Astrocyte (in vitro differentiated cells and primary cell): ENCODE results near the gene NDUFB1. TPM values are rescaled to one million over a fixed set of nuclear protein-coding genes. Genes with fewer than 3 reads are reported as not detected.
A peak's percentile ranks its signal among the peaks of the same experiment; 100 is the strongest.

Experiments used
- DNase-seq: peaks from one replicate; pipeline ENCODE4 v3.0.0-alpha.2; 2010; ENCODE audit warnings: low read depth
- FAIRE-seq: peaks from 2 replicates; lab custom pipeline; 2011; peaks lifted over from hg19 to GRCh38; lab: Jason Lieb, UNC
- H2AFZ ChIP-seq: 2 replicates; pipeline ENCODE4 v1.6.0; 2012; ENCODE audit warnings: low read depth, low read length, inconsistent platforms
- H3K27ac ChIP-seq: 2 replicates; pipeline ENCODE4 v1.5.1; 2011; ENCODE audit warnings: low read depth, low read length, inconsistent platforms
- H3K27me3 ChIP-seq: 2 replicates; pipeline ENCODE4 v1.6.0; 2011; ENCODE audit warnings: low read length, inconsistent platforms; ENCODE audit not compliant: insufficient read depth
- H3K36me3 ChIP-seq: 2 replicates; pipeline ENCODE4 v1.5.1; 2011; ENCODE audit warnings: low read length, inconsistent platforms; ENCODE audit not compliant: insufficient read depth
- H3K4me1 ChIP-seq: 2 replicates; pipeline ENCODE4 v1.5.1; 2011; ENCODE audit warnings: low read length, inconsistent platforms; ENCODE audit not compliant: insufficient read depth
- H3K4me2 ChIP-seq: 2 replicates; pipeline ENCODE4 v1.6.0; 2012; ENCODE audit warnings: low read length, inconsistent platforms
- H3K4me3 ChIP-seq: 2 replicates; pipeline ENCODE4 v1.5.1; 2011; ENCODE audit warnings: low read depth, mild to moderate bottlenecking, low read length, inconsistent platforms; ENCODE audit not compliant: insufficient read depth
- H3K79me2 ChIP-seq: 2 replicates; pipeline ENCODE4 v1.6.0; 2012; ENCODE audit warnings: mild to moderate bottlenecking, low read length, inconsistent platforms; ENCODE audit not compliant: insufficient read depth
- H3K9ac ChIP-seq: 2 replicates; pipeline ENCODE4 v1.6.0; 2012; ENCODE audit warnings: mild to moderate bottlenecking, low read length, inconsistent platforms
- H3K9me3 ChIP-seq: 2 replicates; pipeline ENCODE4 v1.5.1; 2012; ENCODE audit warnings: low read depth, mild to moderate bottlenecking, low read length, inconsistent platforms; ENCODE audit not compliant: insufficient read depth
- H4K20me1 ChIP-seq: 2 replicates; pipeline ENCODE4 v1.6.0; 2012; ENCODE audit warnings: low read length, inconsistent platforms; ENCODE audit not compliant: insufficient read depth
- H3K27ac Mint-ChIP-seq: one replicate; pipeline ENCODE4 v1.8.0; 2021; ENCODE audit warnings: mild to moderate bottlenecking, mixed read lengths; ENCODE audit not compliant: unreplicated experiment
- H3K27me3 Mint-ChIP-seq: one replicate; pipeline ENCODE4 v1.8.0; 2021; ENCODE audit warnings: low read depth, mixed read lengths; ENCODE audit not compliant: unreplicated experiment
- H3K36me3 Mint-ChIP-seq: one replicate; pipeline ENCODE4 v1.8.0; 2021; ENCODE audit warnings: low read depth, mixed read lengths; ENCODE audit not compliant: unreplicated experiment
- H3K4me1 Mint-ChIP-seq: one replicate; pipeline ENCODE4 v1.8.0; 2021; ENCODE audit warnings: low read depth, mixed read lengths; ENCODE audit not compliant: unreplicated experiment
- H3K4me3 Mint-ChIP-seq: one replicate; pipeline ENCODE4 v1.8.0; 2021; ENCODE audit warnings: mild to moderate bottlenecking, moderate library complexity, mixed read lengths; ENCODE audit not compliant: unreplicated experiment
- H3K9me3 Mint-ChIP-seq: one replicate; pipeline ENCODE4 v1.8.0; 2021; ENCODE audit warnings: mild to moderate bottlenecking, mixed read lengths; ENCODE audit not compliant: unreplicated experiment
- EZH2 ChIP-seq: IDR thresholded peaks from 2 replicates; pipeline ENCODE4 v1.6.1; 2012; ENCODE audit warnings: mild to moderate bottlenecking, low read length, inconsistent platforms; ENCODE audit not compliant: insufficient read depth
- total RNA-seq: library from RNA; stranded (reverse); gene quantifications from 2 replicates; pipeline ENCODE4 v1.2.1, GENCODE V29; 2021
- TF ChIP-seq, protein P1 (sequence below): IDR thresholded peaks from 2 replicates; pipeline ENCODE4 v1.5.1; 2011; ENCODE audit warnings: low read depth, mild to moderate bottlenecking, inconsistent platforms, low read length, moderate library complexity; ENCODE audit not compliant: insufficient read depth

The NDUFB1 gene
- total RNA-seq, 1 donor from 2014 or later = 108 TPM

DNA sequence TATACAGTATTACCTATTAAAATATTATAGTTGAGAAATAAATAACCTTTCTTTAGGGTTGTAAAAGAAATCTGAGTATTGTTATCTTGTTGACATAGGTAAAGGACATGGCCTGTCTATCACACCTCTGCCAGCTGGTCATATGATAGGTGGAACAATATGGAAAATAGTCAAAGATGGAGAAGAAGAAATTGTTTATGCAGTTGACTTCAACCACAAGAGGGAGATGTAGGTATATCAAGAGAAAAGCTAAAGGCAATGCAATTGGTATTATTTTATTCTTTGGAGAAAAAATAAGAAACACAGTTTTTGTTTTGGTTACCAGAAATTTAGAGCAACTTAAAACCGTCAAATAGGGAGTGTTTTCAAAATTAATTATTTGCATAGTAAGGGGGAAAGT, 13.8 kb upstream of the NDUFB1 start:
- Mint-ChIP-seq H3K36me3 (no peaks in the 10 kb centered on the region), H3K9me3 (no peaks in the 10 kb centered on the region), H3K27ac (no peak overlapping the region), H3K27me3 (no peaks in the 10 kb centered on the region), H3K4me3 (no peak overlapping the region), H3K4me1 (no peaks in the 10 kb centered on the region)
- H3K4me1 ChIP-seq = no peaks in the 10 kb centered on the region
- no peak overlapping the region for H3K4me2 ChIP-seq
- no peak for TF ChIP-seq EZH2
- TF ChIP-seq, protein P1, sequence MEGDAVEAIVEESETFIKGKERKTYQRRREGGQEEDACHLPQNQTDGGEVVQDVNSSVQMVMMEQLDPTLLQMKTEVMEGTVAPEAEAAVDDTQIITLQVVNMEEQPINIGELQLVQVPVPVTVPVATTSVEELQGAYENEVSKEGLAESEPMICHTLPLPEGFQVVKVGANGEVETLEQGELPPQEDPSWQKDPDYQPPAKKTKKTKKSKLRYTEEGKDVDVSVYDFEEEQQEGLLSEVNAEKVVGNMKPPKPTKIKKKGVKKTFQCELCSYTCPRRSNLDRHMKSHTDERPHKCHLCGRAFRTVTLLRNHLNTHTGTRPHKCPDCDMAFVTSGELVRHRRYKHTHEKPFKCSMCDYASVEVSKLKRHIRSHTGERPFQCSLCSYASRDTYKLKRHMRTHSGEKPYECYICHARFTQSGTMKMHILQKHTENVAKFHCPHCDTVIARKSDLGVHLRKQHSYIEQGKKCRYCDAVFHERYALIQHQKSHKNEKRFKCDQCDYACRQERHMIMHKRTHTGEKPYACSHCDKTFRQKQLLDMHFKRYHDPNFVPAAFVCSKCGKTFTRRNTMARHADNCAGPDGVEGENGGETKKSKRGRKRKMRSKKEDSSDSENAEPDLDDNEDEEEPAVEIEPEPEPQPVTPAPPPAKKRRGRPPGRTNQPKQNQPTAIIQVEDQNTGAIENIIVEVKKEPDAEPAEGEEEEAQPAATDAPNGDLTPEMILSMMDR = peak; percentile 58
- H3K4me3 ChIP-seq = no peak overlapping the region
- peaks cover under 1% of the 10 kb centered on the region for H4K20me1 ChIP-seq
- no peaks in the 10 kb centered on the region for H3K79me2 ChIP-seq
- H2AFZ ChIP-seq = no peak overlapping the region
- no peak overlapping the region for H3K27ac ChIP-seq
- no peak for FAIRE-seq
- DNase-seq = peak; percentile 14
- peaks cover 35% of the 10 kb centered on the region for H3K36me3 ChIP-seq
- no peaks in the 10 kb centered on the region for H3K9me3 ChIP-seq
- H3K27me3 ChIP-seq = no peaks in the 10 kb centered on the region
- no peak overlapping the region for H3K9ac ChIP-seq

DNA sequence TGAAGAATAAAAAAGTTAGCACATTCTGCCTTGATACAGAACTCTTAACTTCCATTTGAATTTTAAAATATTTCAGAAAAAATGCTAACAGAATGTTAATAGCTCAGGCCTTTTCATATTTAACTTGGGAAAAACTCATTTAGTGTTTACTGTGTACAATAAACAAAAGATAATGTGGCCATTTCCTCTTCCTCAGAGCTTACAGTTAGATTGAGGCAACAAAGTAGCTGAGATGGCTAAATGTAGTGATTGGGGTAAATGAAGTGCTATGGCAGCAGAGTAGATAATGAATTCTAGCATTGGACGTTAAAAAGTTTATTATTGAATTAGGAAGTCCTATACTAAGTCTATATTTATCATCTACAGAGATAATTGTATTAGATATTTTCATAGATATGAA, 12.9 kb upstream of the NDUFB1 start:
- Mint-ChIP-seq H3K9me3 (no peaks in the 10 kb centered on the region), H3K27me3 (no peaks in the 10 kb centered on the region), H3K36me3 (peaks cover 4% of the 10 kb centered on the region), H3K4me1 (no peaks in the 10 kb centered on the region), H3K4me3 (no peak overlapping the region), H3K27ac (no peak overlapping the region)
- no peak overlapping the region for H3K27ac ChIP-seq
- no peak overlapping the region for H3K4me3 ChIP-seq
- no peaks in the 10 kb centered on the region for H3K9me3 ChIP-seq
- FAIRE-seq (no peak), DNase-seq (no peak)
- H3K4me2 ChIP-seq = no peak overlapping the region
- H3K79me2 ChIP-seq = no peaks in the 10 kb centered on the region
- H3K9ac ChIP-seq = no peak overlapping the region
- H4K20me1 ChIP-seq = peaks cover 6% of the 10 kb centered on the region
- no peaks in the 10 kb centered on the region for H3K4me1 ChIP-seq
- no peak overlapping the region for H2AFZ ChIP-seq
- no peak for TF ChIP-seq EZH2
- H3K36me3 ChIP-seq = peaks cover 35% of the 10 kb centered on the region
- no peaks in the 10 kb centered on the region for H3K27me3 ChIP-seq

DNA sequence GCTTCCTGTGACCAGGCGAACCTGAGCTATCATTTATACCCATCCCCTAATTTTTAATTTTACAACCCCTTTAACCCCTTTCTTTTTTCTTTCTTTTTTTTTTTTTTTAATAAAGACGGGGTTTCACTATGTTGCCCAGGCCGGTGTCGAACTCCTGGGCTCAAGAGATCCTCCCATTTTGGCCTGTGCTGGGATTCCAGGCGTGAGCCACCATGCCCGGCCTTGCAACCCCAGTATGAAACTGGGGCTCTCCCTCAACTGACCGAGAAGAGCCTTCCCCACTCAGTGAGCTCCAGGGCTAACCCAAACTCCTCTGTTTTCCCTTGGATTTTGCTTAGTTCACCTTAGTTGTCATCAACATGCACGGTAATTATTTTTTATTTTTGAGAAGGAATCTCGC, 1.3 kb upstream of the NDUFB1 start:
- H3K4me1 ChIP-seq = peaks cover 6% of the 10 kb centered on the region
- Mint-ChIP-seq H3K4me3 (peak overlapping the region; percentile 96), H3K4me1 (peaks cover 18% of the 10 kb centered on the region), H3K9me3 (no peaks in the 10 kb centered on the region), H3K36me3 (peaks cover 3% of the 10 kb centered on the region), H3K27me3 (no peaks in the 10 kb centered on the region), H3K27ac (peak overlapping the region; percentile 100)
- H3K4me2 ChIP-seq = peak overlapping the region; percentile 95
- FAIRE-seq (no peak), DNase-seq (no peak)
- H3K9me3 ChIP-seq = no peaks in the 10 kb centered on the region
- H2AFZ ChIP-seq = no peak overlapping the region
- H3K9ac ChIP-seq = peak overlapping the region; percentile 97
- no peaks in the 10 kb centered on the region for H3K27me3 ChIP-seq
- TF ChIP-seq EZH2 = no peak
- TF ChIP-seq, protein P1 = no peak
- H4K20me1 ChIP-seq = no peaks in the 10 kb centered on the region
- H3K27ac ChIP-seq = peak overlapping the region; percentile 94
- peak overlapping the region; percentile 94 for H3K4me3 ChIP-seq
- peaks cover 3% of the 10 kb centered on the region for H3K36me3 ChIP-seq
- peaks cover 46% of the 10 kb centered on the region for H3K79me2 ChIP-seq
